GM12874 (cell line): ENCODE measurements around the gene MS4A14.

Source experiments
- CTCF ChIP-seq: IDR thresholded peaks from 2 replicates; pipeline ENCODE4 v1.5.1; 2011; ENCODE audit warnings: low read depth, mild to moderate bottlenecking, control low read depth, low read length, moderate library complexity; ENCODE audit not compliant: insufficient read depth

The MS4A14 gene

GRCh38 chr11:60363542-60364470, 32.5 kb upstream of the MS4A14 start:
- peak; percentile 52; the same call in 1 of the 2 replicates for TF ChIP-seq CTCF

GRCh38 chr11:60367009-60367408, 29.2 kb upstream of the MS4A14 start:
- no peak for TF ChIP-seq CTCF

- no peak for TF ChIP-seq CTCF
Measured at GRCh38 chr11:60367896-60368295, 28.4 kb upstream of the MS4A14 start.

- TF ChIP-seq CTCF: no peak
Measured at GRCh38 chr11:60370252-60370810, 25.9 kb upstream of the MS4A14 start.

- TF ChIP-seq CTCF: no peak
Measured at GRCh38 chr11:60370811-60371298, 25.4 kb upstream of the MS4A14 start.

- no peak for TF ChIP-seq CTCF
Measured at GRCh38 chr11:60371386-60371785, 24.9 kb upstream of the MS4A14 start.

- no peak for TF ChIP-seq CTCF
Measured at GRCh38 chr11:60371854-60372253, 24.4 kb upstream of the MS4A14 start.
